Stomach (tissue), 9 donors: ENCODE results near the gene DOK5. TPM values are rescaled to one million over a fixed set of nuclear protein-coding genes. Genes with fewer than 3 reads are reported as not detected.

Experiments
- DNase-seq, 2 donors: peaks; one replicate each; pipeline versions ENCODE4 v3.0.0 to v3.0.0-alpha.2; 2013 to 2019
- H3K27ac ChIP-seq, 5 donors: fragments of 200-600 bp in 4 of 5; sonication (generic) in 4 of 5; one replicate each; pipeline ENCODE4 v1.5.1; 2013 to 2019; ENCODE audit warnings: mild to moderate bottlenecking in 1 of 5, moderate library complexity in 1 of 5
- H3K27me3 ChIP-seq, 3 donors: fragments of 200-600 bp; sonication (generic); one replicate each; pipeline ENCODE4 v1.5.1; 2017 to 2019; ENCODE audit warnings: mixed run types in 1 of 3
- H3K36me3 ChIP-seq, 4 donors: fragments of 200-600 bp; sonication (generic); 1 replicate in 3 of 4; 2 replicates in 1 of 4; pipeline ENCODE4 v1.5.1; 2016 to 2019
- H3K4me1 ChIP-seq, 4 donors: fragments of 200-600 bp; sonication (generic); one replicate each; pipeline ENCODE4 v1.5.1; 2016 to 2019
- H3K4me3 ChIP-seq, 4 donors: fragments of 200-600 bp; sonication (generic) in 3 of 4; one replicate each; pipeline ENCODE4 v1.5.1; 2016 to 2019; ENCODE audit warnings: mild to moderate bottlenecking in 1 of 4
- H3K9me3 ChIP-seq, 4 donors: fragments of 200-600 bp; sonication (generic); one replicate each; pipeline ENCODE4 v1.5.1; 2016 to 2019
- EP300 ChIP-seq: sonication (generic); formaldehyde crosslinking; IDR thresholded peaks from one replicate; pipeline ENCODE4 v1.6.1; 2017; ENCODE audit warnings: antibody characterized with exemption
- POLR2A ChIP-seq, 4 donors: fragments of 450-650 bp; IDR thresholded peaks; one replicate each; pipeline ENCODE4 v1.6.1; 2016; ENCODE audit warnings: antibody characterized with exemption in 4 of 4, control low read depth in 2 of 4, mild to moderate bottlenecking in 1 of 4, moderate library complexity in 1 of 4
- POLR2AphosphoS5 ChIP-seq, 3 donors: sonication (generic); formaldehyde crosslinking; IDR thresholded peaks; one replicate each; pipeline ENCODE4 v1.6.1; 2016; ENCODE audit warnings: antibody characterized with exemption in 3 of 3
- WGBS, 5 donors: extraction: QIAGEN DNeasy Blood & Tissue Kit in 3 of 5; methylation state at CpG; one replicate each; pipeline versions ENCODE4 v1.1.5 to v1.1.7; 2013 to 2018; 5-methylcytosine and 5-hydroxymethylcytosine counted together
- intact Hi-C: fragments of 100-400 bp; cut with DNase I; formaldehyde crosslinking; loops from one replicate; pipeline ENCODE4 v1.15.1; 2023; ENCODE audit warnings: low total_unique reads
- polyA plus RNA-seq, 3 donors: library from polyadenylated mRNA; stranded (reverse); fragments of 200-250 nt; gene quantifications; one replicate each; pipeline ENCODE4 v1.2.3, GENCODE V29; 2013
- total RNA-seq, 5 donors: library from RNA; depleted of rRNA; stranded (reverse); fragments of >200 nt; gene quantifications; one replicate each; pipeline versions ENCODE4 v1.1.0 to v1.2.3, GENCODE V29; 2014 to 2016
- TF ChIP-seq, protein P1 (sequence below), 7 experiments: fragments of 450-650 bp in 4 of 7; fragments of 200-600 bp in 3 of 7; sonication (generic) in 3 of 7; IDR thresholded peaks; one replicate each; pipeline ENCODE4 v1.5.1; 2016 to 2019; ENCODE audit warnings: antibody characterized with exemption in 7 of 7, control low read depth in 2 of 7, mild to moderate bottlenecking in 1 of 7
- donor health status: healthy with polysubstance abuse.
- donor health status: Bipolar disorder and iron deficiency.
- donor health status: healthy.

Gene DOK5
- total and polyA plus RNA-seq, 8 donors = 0.58 to 4.4 (median 1.1) TPM; not detected in 4

DNA sequence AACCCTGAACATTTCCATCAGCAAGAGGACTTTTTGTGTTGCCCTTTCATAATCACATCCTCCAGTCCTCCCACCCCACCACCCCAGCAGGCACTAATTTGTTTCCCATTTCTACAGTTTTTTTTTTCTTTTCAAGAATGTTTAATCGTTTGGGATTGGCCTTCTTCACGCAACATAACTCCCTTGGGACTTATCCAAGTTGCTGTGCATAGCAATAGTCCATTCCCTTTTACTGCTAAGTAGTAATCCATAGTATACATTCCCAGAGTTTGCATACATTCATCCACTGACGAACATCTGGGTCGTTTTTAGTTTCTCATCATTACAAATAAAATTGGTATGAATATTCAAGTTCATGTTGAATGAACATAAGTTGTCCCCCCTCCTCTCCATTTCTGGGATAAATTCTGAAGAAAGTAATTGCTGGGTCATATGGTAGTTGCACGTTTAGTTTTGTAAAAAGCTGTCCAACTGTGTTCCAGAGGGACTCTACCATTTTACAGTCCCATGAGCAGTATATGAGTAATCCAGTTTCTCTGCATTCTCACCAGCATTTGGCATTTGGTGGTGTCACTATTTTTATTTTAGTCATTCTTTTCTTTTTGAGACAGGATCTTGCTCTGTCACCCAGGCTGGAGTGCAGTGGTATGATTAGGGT lies 90.8 kb downstream of the DOK5 start:
- TF ChIP-seq, protein P1, sequence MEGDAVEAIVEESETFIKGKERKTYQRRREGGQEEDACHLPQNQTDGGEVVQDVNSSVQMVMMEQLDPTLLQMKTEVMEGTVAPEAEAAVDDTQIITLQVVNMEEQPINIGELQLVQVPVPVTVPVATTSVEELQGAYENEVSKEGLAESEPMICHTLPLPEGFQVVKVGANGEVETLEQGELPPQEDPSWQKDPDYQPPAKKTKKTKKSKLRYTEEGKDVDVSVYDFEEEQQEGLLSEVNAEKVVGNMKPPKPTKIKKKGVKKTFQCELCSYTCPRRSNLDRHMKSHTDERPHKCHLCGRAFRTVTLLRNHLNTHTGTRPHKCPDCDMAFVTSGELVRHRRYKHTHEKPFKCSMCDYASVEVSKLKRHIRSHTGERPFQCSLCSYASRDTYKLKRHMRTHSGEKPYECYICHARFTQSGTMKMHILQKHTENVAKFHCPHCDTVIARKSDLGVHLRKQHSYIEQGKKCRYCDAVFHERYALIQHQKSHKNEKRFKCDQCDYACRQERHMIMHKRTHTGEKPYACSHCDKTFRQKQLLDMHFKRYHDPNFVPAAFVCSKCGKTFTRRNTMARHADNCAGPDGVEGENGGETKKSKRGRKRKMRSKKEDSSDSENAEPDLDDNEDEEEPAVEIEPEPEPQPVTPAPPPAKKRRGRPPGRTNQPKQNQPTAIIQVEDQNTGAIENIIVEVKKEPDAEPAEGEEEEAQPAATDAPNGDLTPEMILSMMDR (IDR thresholded peaks at IDR 0.05) = no peak
- TF ChIP-seq POLR2A (IDR thresholded peaks at IDR 0.05) = no peak
- no peak for TF ChIP-seq EP300
- no peak for TF ChIP-seq POLR2AphosphoS5 (IDR thresholded peaks at IDR 0.05)
- Histone ChIP-seq H3K4me1 (no peaks in the 10 kb centered on the region), H3K27me3 (no peaks in the 10 kb centered on the region), H3K36me3 (no peaks in the 10 kb centered on the region), H3K27ac (no peak overlapping the region), H3K4me3 (no peak overlapping the region), H3K9me3 (no peaks in the 10 kb centered on the region)
- intact Hi-C loops = no loop called here
- 69 to 80% (median 76%) methylated on average over 5 of the region's 5 CpGs for WGBS, 5 donors
- no peak for DNase-seq

DNA sequence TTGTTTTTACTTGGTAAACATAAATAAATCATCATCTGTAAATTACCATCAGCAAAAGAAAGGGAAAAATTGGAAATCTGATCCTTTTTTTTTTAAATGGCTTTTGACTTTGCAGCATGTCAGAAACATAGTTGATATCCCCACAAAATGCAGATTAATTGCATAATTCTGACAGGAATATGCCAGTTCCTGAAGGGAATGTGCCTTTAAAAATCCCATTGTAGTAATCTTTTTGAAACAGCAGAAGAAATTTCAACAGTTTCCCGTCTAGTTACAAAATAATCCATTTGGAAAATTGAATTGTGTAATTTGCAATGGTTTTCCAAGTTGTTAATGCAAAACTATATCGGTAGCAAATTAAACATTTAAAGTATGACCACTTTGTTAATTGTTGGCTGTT lies 95.2 kb downstream of the DOK5 start:
- Histone ChIP-seq H3K9me3 (no peaks in the 10 kb centered on the region), H3K27ac (no peak overlapping the region), H3K4me3 (no peak overlapping the region), H3K4me1 (no peaks in the 10 kb centered on the region), H3K27me3 (no peaks in the 10 kb centered on the region), H3K36me3 (no peaks in the 10 kb centered on the region)
- TF ChIP-seq, protein P1 (IDR thresholded peaks at IDR 0.05) = no peak
- TF ChIP-seq POLR2AphosphoS5 (IDR thresholded peaks at IDR 0.05) = no peak
- TF ChIP-seq POLR2A (IDR thresholded peaks at IDR 0.05) = no peak
- no peak for TF ChIP-seq EP300
- WGBS, 5 donors = 68 to 75% (median 74%) methylated on average over 2 of the region's 2 CpGs
- no peak for DNase-seq
- intact Hi-C loops = no loop called here

DNA sequence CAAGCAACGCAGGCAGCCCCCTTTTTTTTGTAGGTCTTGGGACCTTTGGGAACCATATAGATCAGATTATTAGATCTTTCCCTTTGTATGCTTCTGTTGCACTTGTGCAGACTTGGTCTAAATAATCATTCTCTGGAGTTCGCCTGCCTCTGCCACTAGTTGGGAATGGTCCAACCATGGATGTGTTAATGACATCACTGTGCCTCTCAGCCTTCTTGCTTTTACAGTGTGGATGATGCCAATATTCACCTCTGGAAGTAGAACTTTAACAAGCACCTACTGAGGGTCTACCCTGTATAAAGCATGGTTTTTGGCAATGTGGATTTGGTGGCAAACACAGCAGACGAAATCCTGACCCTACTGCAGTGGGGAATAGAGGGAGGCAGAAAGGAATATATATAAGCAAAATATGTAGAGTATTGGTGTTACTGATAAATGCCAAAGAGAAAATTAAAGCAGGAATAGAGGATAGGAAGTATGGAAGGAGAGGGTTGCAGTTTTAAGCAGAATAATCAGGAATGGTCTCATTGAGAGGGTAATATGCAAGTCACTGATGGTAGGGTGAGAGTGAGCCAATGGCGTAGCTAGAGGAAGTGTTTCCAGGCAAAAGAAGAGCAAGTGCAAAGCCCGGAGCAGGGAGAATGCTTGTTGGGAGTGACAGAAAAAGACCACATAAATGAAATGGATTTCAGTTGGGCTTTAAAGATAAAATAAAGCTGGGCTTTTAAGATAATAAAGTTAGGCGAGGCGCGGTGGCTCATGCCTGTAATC lies 97.5 kb downstream of the DOK5 start:
- H3K36me3 ChIP-seq = no peaks in the 10 kb centered on the region
- H3K4me3 ChIP-seq = no peak overlapping the region
- no peak for DNase-seq
- intact Hi-C loops = no loop called here
- H3K27me3 ChIP-seq = no peaks in the 10 kb centered on the region
- no peaks in the 10 kb centered on the region for H3K4me1 ChIP-seq
- TF ChIP-seq POLR2AphosphoS5 (IDR thresholded peaks at IDR 0.05) = no peak
- no peak overlapping the region for H3K27ac ChIP-seq
- H3K9me3 ChIP-seq = no peaks in the 10 kb centered on the region
- WGBS, 5 donors = 85 to 89% (median 86%) methylated on average over 8 of the region's 8 CpGs

DNA sequence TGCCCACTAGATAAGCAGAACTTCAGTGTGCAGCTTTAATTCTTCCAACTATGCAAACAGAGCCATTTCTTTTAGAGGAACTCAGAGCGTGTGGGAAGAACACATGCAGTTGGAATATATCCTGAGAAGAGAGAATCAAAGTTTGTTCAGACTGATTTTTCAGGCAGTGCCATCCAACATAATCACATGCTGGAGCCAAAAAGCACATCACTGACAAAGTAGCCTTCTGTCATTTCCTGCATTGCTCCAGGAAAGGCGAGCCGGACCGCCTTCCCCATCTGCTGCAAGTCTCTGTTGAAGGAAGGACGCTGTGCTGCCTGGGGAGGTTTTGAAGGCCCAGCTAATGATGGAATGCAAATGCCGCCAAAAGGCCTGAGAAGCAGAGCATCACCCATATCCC lies 98.4 kb downstream of the DOK5 start:
- no peaks in the 10 kb centered on the region for H3K4me1 ChIP-seq
- no peaks in the 10 kb centered on the region for H3K36me3 ChIP-seq
- no peak for DNase-seq
- no peak overlapping the region for H3K27ac ChIP-seq
- TF ChIP-seq POLR2A (IDR thresholded peaks at IDR 0.05) (no peak), POLR2AphosphoS5 (IDR thresholded peaks at IDR 0.05) (no peak), EP300 (no peak)
- TF ChIP-seq, protein P1 (IDR thresholded peaks at IDR 0.05) = no peak
- intact Hi-C loops = no loop called here
- no peaks in the 10 kb centered on the region for H3K27me3 ChIP-seq
- no peak overlapping the region for H3K4me3 ChIP-seq
- H3K9me3 ChIP-seq = no peaks in the 10 kb centered on the region
- 61 to 88% (median 73%) methylated on average over 6 of the region's 6 CpGs for WGBS, 5 donors

DNA sequence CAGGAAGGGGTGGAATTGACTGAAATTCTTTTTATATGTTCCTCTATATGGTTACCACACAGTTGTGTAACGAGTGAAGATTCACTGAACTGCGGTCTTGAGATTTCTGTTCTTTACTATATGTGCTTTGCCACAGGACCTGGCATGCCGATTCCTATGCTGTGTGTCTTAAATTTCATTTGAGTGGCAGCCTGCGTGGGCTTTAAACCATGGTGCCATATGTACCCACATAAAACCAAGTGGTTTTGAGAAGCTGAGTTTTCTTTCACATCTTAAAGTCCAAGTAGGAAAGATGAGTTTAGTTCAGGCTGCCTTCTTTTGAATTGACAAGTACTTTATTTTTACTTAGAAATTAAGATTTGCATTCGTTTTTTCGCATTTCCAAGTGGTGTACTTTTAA lies 101.1 kb downstream of the DOK5 start:
- no peak for TF ChIP-seq EP300
- TF ChIP-seq POLR2A (IDR thresholded peaks at IDR 0.05) = no peak
- TF ChIP-seq, protein P1 (IDR thresholded peaks at IDR 0.05) = no peak
- no peak for TF ChIP-seq POLR2AphosphoS5 (IDR thresholded peaks at IDR 0.05)
- H3K36me3 ChIP-seq = no peaks in the 10 kb centered on the region
- WGBS, 5 donors = 88 to 93% (median 91%) methylated on average over 6 of the region's 6 CpGs

More for the DNA sequence above, 101.1 kb downstream of the DOK5 start:
- no peak for DNase-seq
- Histone ChIP-seq H3K9me3 (no peaks in the 10 kb centered on the region), H3K4me1 (no peaks in the 10 kb centered on the region), H3K4me3 (no peak overlapping the region), H3K27ac (no peak overlapping the region), H3K27me3 (no peaks in the 10 kb centered on the region)
- intact Hi-C loops = no loop called here
